IMR-90 (cell line): ENCODE data around the gene SFT2D2. TPM values are rescaled to one million over a fixed set of nuclear protein-coding genes. Genes with fewer than 3 reads are reported as not detected.
"Not testable (repeated sequence)": the region's sequence is repeated elsewhere in the genome, so short reads cannot be mapped to it uniquely, and the experiment has no call there.

Experiments used
- ATAC-seq: fragments of 200-7000 bp; cut with Tn5 transposase; 2 replicates; pipeline ENCODE4 v1.9.1; 2020; ENCODE audit warnings: low read depth, mild to moderate bottlenecking, moderate library complexity
- BruUV-seq: library from RNA; stranded (reverse); fragments of 400-500 nt; replicated peaks from 2 replicates; lab custom pipeline; 2021; lab: Mats Ljungman, UMichigan
- CTCF ChIA-PET: fragments of 300-600 bp; formaldehyde crosslinking; extraction: SDS; loops from one replicate; lab custom pipeline; 2021; ENCODE audit warnings: antibody characterized with exemption; lab: Yijun Ruan, JAX
- POLR2A ChIA-PET: fragments of 300-600 bp; sonication (Branson Sonifier 250); formaldehyde crosslinking; loops from one replicate; lab custom pipeline; 2022; ENCODE audit warnings: antibody characterized with exemption; ENCODE audit not compliant: unreplicated experiment; lab: Charles Lee
- DNase-seq: peaks from one replicate; pipeline ENCODE4 v3.0.0; 2013
- H2AFZ ChIP-seq: replicated peaks from 2 replicates; pipeline ENCODE3; 2013; ENCODE audit warnings: low read length, mild to moderate bottlenecking; ENCODE audit not compliant: poor library complexity
- H2AK5ac ChIP-seq: 2 replicates; pipeline ENCODE4 v1.6.1; 2013; ENCODE audit warnings: low read depth, low read length, inconsistent platforms
- H2AK9ac ChIP-seq: replicated peaks from 2 replicates; pipeline ENCODE3; 2013; ENCODE audit warnings: mild to moderate bottlenecking, low read depth, low read length, moderate library complexity; ENCODE audit not compliant: poor library complexity
- H2BK120ac ChIP-seq: 2 replicates; pipeline ENCODE4 v1.6.1; 2013; ENCODE audit warnings: low read depth, low read length, inconsistent platforms
- H2BK15ac ChIP-seq: 3 replicates; pipeline ENCODE4 v1.6.1; 2013; ENCODE audit warnings: low read depth, low read length, inconsistent platforms
- H2BK20ac ChIP-seq: 2 replicates; pipeline ENCODE4 v1.6.1; 2013; ENCODE audit warnings: low read depth, mild to moderate bottlenecking, inconsistent platforms, low read length, moderate library complexity
- H2BK5ac ChIP-seq: 2 replicates; pipeline ENCODE4 v1.6.1; 2013; ENCODE audit warnings: mild to moderate bottlenecking, low read depth, low read length, inconsistent platforms; ENCODE audit not compliant: poor library complexity, severe bottlenecking
- H3K14ac ChIP-seq: replicated peaks from 2 replicates; pipeline ENCODE4 v1.6.1; 2013; ENCODE audit warnings: low read depth, low read length, inconsistent platforms
- H3K18ac ChIP-seq: 2 replicates; pipeline ENCODE4 v1.6.1; 2013; ENCODE audit warnings: low read depth, low read length, control low read depth
- H3K23ac ChIP-seq: 2 replicates; pipeline ENCODE4 v1.6.1; 2013; ENCODE audit warnings: low read depth, low read length, inconsistent platforms
- H3K27ac ChIP-seq: 2 replicates; pipeline ENCODE4 v1.5.1; 2013; ENCODE audit warnings: mild to moderate bottlenecking, control low read depth, low read length; ENCODE audit not compliant: insufficient read depth
- H3K27me3 ChIP-seq: 2 replicates; pipeline ENCODE4 v1.6.1; 2013; ENCODE audit warnings: low read length; ENCODE audit not compliant: control insufficient read depth, insufficient read depth
- H3K36me3 ChIP-seq: 2 replicates; pipeline ENCODE4 v1.6.1; 2013; ENCODE audit warnings: low read length, mixed read lengths; ENCODE audit not compliant: control insufficient read depth, insufficient read depth
- H3K4ac ChIP-seq: 2 replicates; pipeline ENCODE4 v1.6.1; 2013; ENCODE audit warnings: low read depth, low read length, inconsistent platforms
- H3K4me1 ChIP-seq: 2 replicates; pipeline ENCODE4 v1.6.1; 2013; ENCODE audit warnings: low read length, mixed read lengths; ENCODE audit not compliant: control insufficient read depth, insufficient read depth
- H3K4me2 ChIP-seq: 2 replicates; pipeline ENCODE4 v1.6.1; 2013; ENCODE audit warnings: low read depth, mild to moderate bottlenecking, control low read depth, low read length, moderate library complexity
- H3K4me3 ChIP-seq: 2 replicates; pipeline ENCODE4 v1.5.1; 2013; ENCODE audit warnings: low read depth, mild to moderate bottlenecking, control low read depth, low read length, moderate library complexity; ENCODE audit not compliant: insufficient read depth
- H3K56ac ChIP-seq: 2 replicates; pipeline ENCODE4 v1.6.1; 2013; ENCODE audit warnings: low read length, inconsistent platforms; ENCODE audit not compliant: insufficient read depth; ENCODE audit errors: extremely low read depth
- H3K79me1 ChIP-seq, 2 experiments: 2 replicates each; pipeline ENCODE4 v1.6.1; 2013; ENCODE audit warnings: low read length in 2 of 2, inconsistent platforms in 1 of 2, low read depth in 1 of 2
- H3K9ac ChIP-seq: 2 replicates; pipeline ENCODE4 v1.6.1; 2013; ENCODE audit warnings: low read depth, low read length, control low read depth
- H3K9me1 ChIP-seq: 2 replicates; pipeline ENCODE4 v1.6.1; 2013; ENCODE audit warnings: low read length, inconsistent platforms; ENCODE audit not compliant: insufficient read depth
- H3K9me3 ChIP-seq: 2 replicates; pipeline ENCODE4 v1.6.1; 2013; ENCODE audit warnings: low read length; ENCODE audit not compliant: control insufficient read depth, insufficient read depth
- H4K20me1 ChIP-seq: 2 replicates; pipeline ENCODE4 v1.6.1; 2013; ENCODE audit warnings: low read length, inconsistent platforms; ENCODE audit not compliant: insufficient read depth
- H4K5ac ChIP-seq: 2 replicates; pipeline ENCODE4 v1.6.1; 2013; ENCODE audit warnings: mild to moderate bottlenecking, low read depth, low read length, control low read depth
- H4K8ac ChIP-seq, 2 experiments: 2 replicates each; pipeline ENCODE4 v1.6.1; 2013; ENCODE audit warnings: low read depth in 2 of 2, low read length in 2 of 2, control low read depth in 1 of 2, inconsistent platforms in 1 of 2
- H4K91ac ChIP-seq: 2 replicates; pipeline ENCODE4 v1.6.1; 2013; ENCODE audit warnings: low read depth, low read length, inconsistent platforms; ENCODE audit not compliant: insufficient read depth
- WGBS, 2 experiments: methylation state at CpG; one replicate each; pipeline versions ENCODE4 v1.1.5 to v1.1.7; 2013; ENCODE audit warnings: missing lambda C conversion rate in 2 of 2; ENCODE audit not compliant: insufficient read length in 1 of 2; ENCODE audit errors: extremely low coverage in 2 of 2; 5-methylcytosine and 5-hydroxymethylcytosine counted together
- dilution Hi-C: fragments of 300-500 bp; cut with HindIII; formaldehyde crosslinking; loops from one replicate; pipeline ENCODE4 v1.14.3; 2018; ENCODE audit warnings: low sequenced_read_pairs; ENCODE audit not compliant: unreplicated experiment
- in situ Hi-C: fragments of 300-500 bp; cut with MboI; formaldehyde crosslinking; loops from 3 replicates; pipeline ENCODE4 v1.14.3; 2019; ENCODE audit warnings: low sequenced_read_pairs, inconsistent platforms, mixed read lengths
- intact Hi-C: fragments of 100-400 bp; cut with micrococcal nuclease; formaldehyde crosslinking; loops from 2 replicates; pipeline ENCODE4 v1.10.0; 2022
- polyA plus RNA-seq, 3 experiments: library from polyadenylated mRNA; depleted of rRNA; stranded (reverse); fragments of >200 nt; gene quantifications; 2 replicates each; pipeline ENCODE4 v1.2.3, GENCODE V29; 2012; ENCODE audit warnings: low replicate concordance in 1 of 3
- total RNA-seq: library from RNA; depleted of rRNA; stranded (reverse); fragments of >200 nt; gene quantifications from 2 replicates; pipeline ENCODE4 v1.2.3, GENCODE V29; 2012

The SFT2D2 gene
- total and polyA plus RNA-seq, 2 of the 4 experiments (the other 2 are of a cell fraction), result 11.1 to 37.6 TPM

DNA sequence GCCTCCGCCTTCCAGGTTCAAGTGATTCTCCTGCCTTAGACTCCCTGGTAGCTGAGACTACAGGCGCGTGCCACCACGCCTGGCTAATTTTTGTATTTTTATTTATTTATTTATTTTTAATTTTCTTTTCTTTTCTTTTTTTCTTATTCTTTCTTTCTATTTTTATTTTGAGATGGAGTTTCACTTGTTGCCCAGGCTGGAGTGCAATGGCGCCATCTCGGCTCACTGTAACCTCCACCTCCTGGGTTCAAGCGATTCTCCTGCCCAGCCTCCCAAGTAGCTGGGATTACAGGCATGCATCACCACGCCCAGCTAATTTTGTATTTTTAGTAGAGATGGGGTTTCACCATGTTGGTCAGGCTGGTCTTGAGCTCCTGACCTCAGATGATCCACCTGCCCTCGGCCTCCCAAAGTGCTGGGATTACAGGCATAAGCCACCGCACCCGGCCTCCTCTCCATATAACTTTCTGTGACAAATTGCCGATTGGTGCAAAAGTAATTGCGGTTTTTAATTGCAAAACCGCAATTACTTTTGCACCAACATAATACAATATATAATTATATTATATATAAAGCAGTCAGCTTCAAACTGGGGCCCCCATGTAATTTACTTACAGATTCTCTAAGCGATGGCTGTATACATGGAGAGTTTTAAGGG is 44.6 kb upstream of the SFT2D2 start:
- CTCF ChIA-PET, H3K4me2 ChIP-seq, H3K9me3 ChIP-seq: not testable (repeated sequence)

More for the DNA sequence above, 44.6 kb upstream of the SFT2D2 start:
- H2AK9ac ChIP-seq, DNase-seq, H3K27ac ChIP-seq, POLR2A ChIA-PET, H3K23ac ChIP-seq, H2BK5ac ChIP-seq, H3K9me1 ChIP-seq, H3K56ac ChIP-seq, ATAC-seq, H3K27me3 ChIP-seq, H3K4ac ChIP-seq, H2BK120ac ChIP-seq, in situ Hi-C loops, H3K4me1 ChIP-seq, H2AFZ ChIP-seq, H3K4me3 ChIP-seq, H2BK20ac ChIP-seq, H4K20me1 ChIP-seq, H2AK5ac ChIP-seq, H4K91ac ChIP-seq, H2BK15ac ChIP-seq, H4K8ac ChIP-seq, H3K36me3 ChIP-seq, H3K18ac ChIP-seq, H3K14ac ChIP-seq, H4K5ac ChIP-seq, BruUV-seq, H3K9ac ChIP-seq, dilution Hi-C loops: not testable (repeated sequence)
- peaks cover 15 to 28% of the 10 kb centered on the region in 2 experiments for H3K79me1 ChIP-seq
- intact Hi-C loops, result loop anchor here (2.0 kb wide), 1 partner anchor 46 kb away; the partner anchor contains the start of gene SFT2D2
- no CpG with 5 or more reads among the region's 15 CpGs for WGBS, 2 experiments
